ENCODE data around the gene CHAT. TPM values are rescaled to one million over a fixed set of nuclear protein-coding genes. Genes with fewer than 3 reads are reported as not detected.

Gene CHAT
- total and polyA plus RNA-seq, 2 donors (not counting 3 experiments of a cell fraction or from before 2014, with no cell fraction given): not detected

DNA sequence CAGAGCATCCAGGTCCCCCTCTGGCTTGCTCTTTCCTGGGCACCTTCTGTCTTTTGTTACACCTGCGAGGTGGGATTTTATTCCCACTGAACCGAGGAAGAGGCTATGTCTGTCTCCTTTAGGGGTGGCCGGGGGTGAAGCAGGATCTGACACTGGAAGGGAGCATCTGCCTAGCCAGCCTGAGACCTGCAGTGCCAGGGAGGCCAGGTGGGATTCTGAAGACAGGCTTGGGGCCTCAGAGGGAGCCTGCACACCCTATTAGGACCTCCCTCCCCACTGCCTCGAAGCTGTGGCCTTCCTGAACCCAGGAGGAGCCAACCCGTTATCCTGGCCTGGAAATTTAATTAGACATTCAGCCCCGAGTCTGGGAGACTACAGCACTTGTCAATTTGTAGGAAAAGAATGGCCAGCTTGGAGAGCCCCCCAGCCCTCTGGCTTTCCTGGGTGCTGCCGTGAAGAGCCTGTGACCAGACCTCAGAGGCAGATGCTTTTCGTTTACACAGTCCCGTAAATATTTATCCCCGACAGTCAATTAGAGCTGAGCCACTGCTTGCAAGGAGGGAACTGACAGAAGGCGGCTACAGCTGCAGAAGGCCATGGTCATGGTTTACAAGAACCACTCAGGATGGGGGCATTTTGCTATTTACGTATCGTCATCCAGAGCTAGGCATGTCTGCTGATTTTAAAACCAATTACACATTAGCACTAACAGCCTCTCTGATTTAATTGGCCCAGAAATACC lies 19.7 kb downstream of the CHAT start:
- ChIA-PET CTCF (no interaction called here), POLR2A (no interaction called here)
- dilution Hi-C loops (cut with MboI; ENCODE audit: extremely low pct_ligation_motif_present, low sequenced_read_pairs) (no loop called here), intact Hi-C loops (cut with micrococcal nuclease) (no loop called here)
- peaks cover 8 to 12% of the 10 kb centered on the region in 2 experiments for H3K27me3 ChIP-seq (ENCODE audit: control insufficient read depth in 2 of 2, insufficient read depth in 2 of 2, low read length in 2 of 2)
- no peak overlapping the region for H2AFZ ChIP-seq (ENCODE audit: low read depth, low read length)
- no peaks in the 10 kb centered on the region for H3K79me2 ChIP-seq (ENCODE audit: control insufficient read depth, insufficient read depth, low read length)
- no peak for FAIRE-seq
- H3K9ac ChIP-seq (replicated peaks; ENCODE audit: extremely low read depth, insufficient read depth, low read length): no peak overlapping the region
- H3K9me1 ChIP-seq (replicated peaks; ENCODE audit: control insufficient read depth, extremely low read depth, insufficient read depth, low read length): no peaks in the 10 kb centered on the region
- no peak overlapping the region for H3K4me3 ChIP-seq (replicated peaks in 1 of 3; ENCODE audit: insufficient read depth in 1 of 3, low read depth in 1 of 3, low read length in 3 of 3)
- no peaks in the 10 kb centered on the region for H3K9me3 ChIP-seq (replicated peaks; ENCODE audit: control insufficient read depth, insufficient read depth, low read length)
- DNase-seq (ENCODE audit: low read depth, low spot score): no peak
- H4K20me1 ChIP-seq (replicated peaks; ENCODE audit: control insufficient read depth, extremely low read depth, insufficient read depth, low read length): no peaks in the 10 kb centered on the region
- no peak overlapping the region for H3K27ac ChIP-seq (ENCODE audit: insufficient read depth, low read depth, low read length)
- no peaks in the 10 kb centered on the region for H3K36me3 ChIP-seq (ENCODE audit: control insufficient read depth in 2 of 2, extremely low read depth in 1 of 2, insufficient read depth in 2 of 2, low read length in 2 of 2)
- TF ChIP-seq MYC (IDR thresholded peaks at IDR 0.05; ENCODE audit: low read depth, low read length) (no peak), GATA2 (IDR thresholded peaks at IDR 0.05; ENCODE audit: insufficient read depth, insufficient read length, low read depth, low read length) (no peak), JUN (IDR thresholded peaks at IDR 0.05; ENCODE audit: borderline replicate concordance, insufficient read depth, insufficient read length, low read depth) (no peak), FOS (IDR thresholded peaks at IDR 0.05; ENCODE audit: borderline replicate concordance, insufficient read depth, low read length) (no peak), POLR2AphosphoS5 (IDR thresholded peaks at IDR 0.05; ENCODE audit: insufficient read depth, low read depth, low read length) (no peak), EZH2 (IDR thresholded peaks at IDR 0.05; ENCODE audit: borderline replicate concordance, low read depth, low read length, severe bottlenecking) (no peak), POLR2A (IDR thresholded peaks at IDR 0.05; ENCODE audit: low read depth, low read length) (no peak)
- TF ChIP-seq, protein P1, sequence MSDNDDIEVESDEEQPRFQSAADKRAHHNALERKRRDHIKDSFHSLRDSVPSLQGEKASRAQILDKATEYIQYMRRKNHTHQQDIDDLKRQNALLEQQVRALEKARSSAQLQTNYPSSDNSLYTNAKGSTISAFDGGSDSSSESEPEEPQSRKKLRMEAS (IDR thresholded peaks at IDR 0.05; ENCODE audit: insufficient read depth, insufficient read length): no peak
- TF ChIP-seq, protein P2, sequence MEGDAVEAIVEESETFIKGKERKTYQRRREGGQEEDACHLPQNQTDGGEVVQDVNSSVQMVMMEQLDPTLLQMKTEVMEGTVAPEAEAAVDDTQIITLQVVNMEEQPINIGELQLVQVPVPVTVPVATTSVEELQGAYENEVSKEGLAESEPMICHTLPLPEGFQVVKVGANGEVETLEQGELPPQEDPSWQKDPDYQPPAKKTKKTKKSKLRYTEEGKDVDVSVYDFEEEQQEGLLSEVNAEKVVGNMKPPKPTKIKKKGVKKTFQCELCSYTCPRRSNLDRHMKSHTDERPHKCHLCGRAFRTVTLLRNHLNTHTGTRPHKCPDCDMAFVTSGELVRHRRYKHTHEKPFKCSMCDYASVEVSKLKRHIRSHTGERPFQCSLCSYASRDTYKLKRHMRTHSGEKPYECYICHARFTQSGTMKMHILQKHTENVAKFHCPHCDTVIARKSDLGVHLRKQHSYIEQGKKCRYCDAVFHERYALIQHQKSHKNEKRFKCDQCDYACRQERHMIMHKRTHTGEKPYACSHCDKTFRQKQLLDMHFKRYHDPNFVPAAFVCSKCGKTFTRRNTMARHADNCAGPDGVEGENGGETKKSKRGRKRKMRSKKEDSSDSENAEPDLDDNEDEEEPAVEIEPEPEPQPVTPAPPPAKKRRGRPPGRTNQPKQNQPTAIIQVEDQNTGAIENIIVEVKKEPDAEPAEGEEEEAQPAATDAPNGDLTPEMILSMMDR (IDR thresholded peaks at IDR 0.05; ENCODE audit: extremely low read depth in 1 of 2, insufficient read depth in 1 of 2, low read depth in 1 of 2, low read length in 2 of 2): no peak
- no TSS peak for BruUV-seq (replicated peaks)
- no peak overlapping the region for H3K4me2 ChIP-seq (ENCODE audit: insufficient read depth, low read length)
- H3K4me1 ChIP-seq (ENCODE audit: control insufficient read depth, extremely low read depth, insufficient read depth, low read length): no peaks in the 10 kb centered on the region
